Measurements from ENCODE around the gene TST. TPM values are rescaled to one million over a fixed set of nuclear protein-coding genes. Genes with fewer than 3 reads are reported as not detected.

The TST gene
- total and polyA plus RNA-seq, 2 donors: 19.4 to 48.8 TPM

DNA sequence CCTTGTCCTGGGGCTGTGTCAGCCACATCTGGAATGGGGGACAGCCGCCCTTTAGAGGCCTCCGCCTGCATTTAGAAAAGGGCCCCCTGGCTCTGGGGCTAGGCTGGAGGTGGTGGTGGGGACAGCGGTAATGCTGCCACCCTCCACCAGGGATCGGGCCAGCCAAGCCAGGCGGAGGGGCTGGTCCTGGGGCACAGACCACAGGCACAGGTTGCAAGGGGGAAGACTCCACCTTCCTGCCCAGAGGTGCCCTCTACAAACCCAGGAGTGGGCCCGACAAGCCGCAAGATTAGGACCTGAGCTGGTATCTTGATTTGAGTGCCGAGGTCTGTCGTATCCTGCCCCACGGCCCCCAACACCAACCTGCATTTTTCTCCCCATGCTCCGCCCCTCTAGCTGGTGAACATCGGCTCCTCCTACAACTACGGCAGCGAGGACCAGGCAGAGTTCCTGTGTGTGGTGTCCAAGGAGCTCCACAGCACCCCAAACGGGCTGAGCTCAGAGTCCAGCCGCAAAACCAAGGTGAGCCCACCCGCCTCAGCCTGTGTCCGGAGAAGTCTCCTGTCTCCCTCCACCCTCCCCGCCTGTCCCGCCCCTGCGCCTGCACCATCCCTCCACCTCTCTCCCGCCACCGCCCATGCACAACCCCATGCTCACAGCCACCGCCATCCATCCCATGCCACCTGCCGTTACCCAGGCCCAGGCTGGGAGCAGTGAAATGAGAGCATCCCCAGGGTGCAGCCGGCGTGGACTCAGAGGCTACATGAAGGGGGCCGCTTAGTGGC lies 39.9 kb upstream of the TST start:
- H3K4me3 ChIP-seq (ENCODE audit: low read depth, low read length): no peak overlapping the region
- H3K27ac ChIP-seq (ENCODE audit: low read depth): no peak overlapping the region
- DNase-seq (ENCODE audit: extremely low spot score): no peak
- WGBS: 92% methylated on average over 28 of the region's 28 CpGs
- peaks cover 4% of the 10 kb centered on the region for H3K36me3 ChIP-seq (ENCODE audit: insufficient read depth)
- no peaks in the 10 kb centered on the region for H3K4me1 ChIP-seq (ENCODE audit: insufficient read depth)

GRCh38 chr22:37057796-37058510 lies 38.7 kb upstream of the TST start:
- peaks cover 4% of the 10 kb centered on the region for H3K36me3 ChIP-seq (ENCODE audit: insufficient read depth)
- 85% methylated on average over 12 of the region's 12 CpGs for WGBS
- H3K4me3 ChIP-seq (ENCODE audit: low read depth, low read length): no peak overlapping the region
- DNase-seq (ENCODE audit: extremely low spot score): no peak
- H3K4me1 ChIP-seq (ENCODE audit: insufficient read depth): no peaks in the 10 kb centered on the region
- H3K27ac ChIP-seq (ENCODE audit: low read depth): no peak overlapping the region

DNA sequence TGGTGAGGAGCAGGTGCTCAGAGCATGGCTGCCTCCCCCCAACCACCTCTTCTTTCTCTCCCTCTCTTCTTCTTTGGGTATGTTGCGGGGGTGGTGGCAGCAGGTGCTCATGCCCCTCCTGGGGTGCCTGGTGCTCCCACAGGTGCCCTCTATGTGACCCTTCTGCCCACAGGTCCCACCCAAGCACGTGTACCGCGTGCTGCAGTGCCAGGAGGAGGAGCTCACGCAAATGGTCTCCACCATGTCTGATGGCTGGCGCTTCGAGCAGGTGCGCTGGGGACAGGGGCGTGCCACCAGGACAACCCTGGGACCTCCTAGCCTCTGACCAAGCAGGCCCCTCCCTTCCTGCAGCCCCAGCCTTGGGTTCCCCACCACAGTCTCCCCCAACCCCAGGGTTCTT lies 38.0 kb upstream of the TST start:
- Histone ChIP-seq H3K4me3 (ENCODE audit: low read depth, low read length) (no peak overlapping the region), H3K27ac (ENCODE audit: low read depth) (no peak overlapping the region), H3K4me1 (ENCODE audit: insufficient read depth) (no peaks in the 10 kb centered on the region), H3K36me3 (ENCODE audit: insufficient read depth) (peaks cover 4% of the 10 kb centered on the region)
- DNase-seq (ENCODE audit: extremely low spot score): no peak
- 84% methylated on average over 9 of the region's 9 CpGs for WGBS

DNA sequence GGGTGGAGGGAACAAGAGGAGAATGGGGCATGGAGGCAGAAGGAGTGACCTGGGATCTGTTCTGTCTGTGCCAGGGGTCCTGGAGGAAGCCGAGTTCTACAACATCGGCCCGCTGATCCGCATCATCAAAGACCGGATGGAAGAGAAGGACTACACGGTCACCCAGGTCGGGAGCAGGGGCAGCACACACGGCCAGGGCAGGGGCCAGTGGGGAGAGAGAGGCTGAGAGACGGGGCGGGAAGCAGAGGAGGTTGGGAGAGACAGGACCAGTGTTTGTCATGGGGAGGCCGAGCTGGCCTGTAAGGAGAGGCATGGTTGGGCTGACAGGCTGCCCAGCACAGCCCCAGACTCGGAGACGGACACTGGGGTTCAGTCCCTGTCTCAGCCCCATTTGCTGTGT lies 37.0 kb upstream of the TST start:
- DNase-seq (ENCODE audit: extremely low spot score): no peak
- no peak overlapping the region for H3K4me3 ChIP-seq (ENCODE audit: low read depth, low read length)

DNA sequence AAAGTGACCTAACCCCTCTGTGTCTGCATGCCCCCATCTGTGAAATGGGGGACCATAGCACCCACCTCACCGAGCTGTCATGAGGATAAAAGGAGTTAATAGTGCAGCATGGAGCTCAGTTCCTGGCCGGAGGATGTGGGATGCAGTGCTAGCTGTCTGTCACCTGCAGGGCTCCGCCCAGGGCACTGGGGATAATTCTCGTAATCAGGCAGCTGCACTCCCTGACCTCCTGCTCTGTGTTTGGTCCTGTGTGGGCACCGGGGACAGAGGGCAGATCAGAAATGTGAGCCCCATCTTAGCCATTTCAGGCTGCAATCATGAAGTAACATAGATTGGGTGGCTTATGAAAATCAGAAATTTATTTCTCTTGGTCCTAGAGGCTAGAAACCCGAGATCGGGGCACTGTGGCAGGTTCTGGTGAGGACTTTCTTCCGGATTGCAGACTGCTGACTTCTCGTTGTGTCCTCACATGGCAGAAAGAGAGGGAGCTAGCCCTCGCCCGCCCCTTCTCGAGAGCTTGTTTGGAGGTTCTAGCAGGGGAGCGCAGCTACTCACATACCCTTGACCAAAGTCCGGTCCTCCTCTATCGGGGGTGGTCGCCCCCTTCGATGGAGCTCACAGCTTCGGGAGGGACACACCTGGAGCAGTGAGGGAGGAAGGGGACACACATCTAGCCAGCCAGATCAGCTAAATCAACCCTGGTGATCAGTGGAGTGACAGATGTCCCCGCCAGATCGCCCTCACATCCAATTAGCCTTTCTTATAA lies 35.5 kb upstream of the TST start:
- no peak overlapping the region for H3K4me3 ChIP-seq (ENCODE audit: low read depth, low read length)
- DNase-seq (ENCODE audit: extremely low spot score): no peak
- WGBS: 94% methylated on average over 20 of the region's 20 CpGs
- peaks cover 4% of the 10 kb centered on the region for H3K36me3 ChIP-seq (ENCODE audit: insufficient read depth)
- no peaks in the 10 kb centered on the region for H3K4me1 ChIP-seq (ENCODE audit: insufficient read depth)
- H3K27ac ChIP-seq (ENCODE audit: low read depth): no peak overlapping the region

More for the DNA sequence above, 37.0 kb upstream of the TST start:
- H3K36me3 ChIP-seq (ENCODE audit: insufficient read depth): peaks cover 4% of the 10 kb centered on the region
- no peaks in the 10 kb centered on the region for H3K4me1 ChIP-seq (ENCODE audit: insufficient read depth)
- H3K27ac ChIP-seq (ENCODE audit: low read depth): no peak overlapping the region
- 97% methylated on average over 13 of the region's 13 CpGs for WGBS

DNA sequence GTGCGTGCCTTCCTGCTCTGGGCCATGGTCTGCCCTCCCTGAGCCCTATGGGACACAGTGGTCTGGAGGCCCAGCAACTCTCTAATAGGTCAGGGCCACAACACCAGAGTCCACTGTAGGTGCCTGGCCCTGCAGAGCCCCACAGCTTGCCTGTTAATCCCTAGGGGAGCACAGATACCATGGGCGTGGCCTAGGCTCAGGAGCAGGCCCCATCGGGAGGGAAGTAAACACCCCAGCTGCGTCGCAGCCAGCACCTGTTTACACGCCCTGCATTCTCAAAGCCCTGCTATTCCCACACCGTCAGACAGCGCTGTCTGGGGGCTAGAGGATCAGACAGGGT lies 34.8 kb upstream of the TST start:
- no peak for DNase-seq (ENCODE audit: extremely low spot score)
- Histone ChIP-seq H3K4me1 (ENCODE audit: insufficient read depth) (no peaks in the 10 kb centered on the region), H3K4me3 (ENCODE audit: low read depth, low read length) (no peak overlapping the region), H3K27ac (ENCODE audit: low read depth) (no peak overlapping the region), H3K36me3 (ENCODE audit: insufficient read depth) (no peaks in the 10 kb centered on the region)
- 79% methylated on average over 8 of the region's 8 CpGs for WGBS

DNA sequence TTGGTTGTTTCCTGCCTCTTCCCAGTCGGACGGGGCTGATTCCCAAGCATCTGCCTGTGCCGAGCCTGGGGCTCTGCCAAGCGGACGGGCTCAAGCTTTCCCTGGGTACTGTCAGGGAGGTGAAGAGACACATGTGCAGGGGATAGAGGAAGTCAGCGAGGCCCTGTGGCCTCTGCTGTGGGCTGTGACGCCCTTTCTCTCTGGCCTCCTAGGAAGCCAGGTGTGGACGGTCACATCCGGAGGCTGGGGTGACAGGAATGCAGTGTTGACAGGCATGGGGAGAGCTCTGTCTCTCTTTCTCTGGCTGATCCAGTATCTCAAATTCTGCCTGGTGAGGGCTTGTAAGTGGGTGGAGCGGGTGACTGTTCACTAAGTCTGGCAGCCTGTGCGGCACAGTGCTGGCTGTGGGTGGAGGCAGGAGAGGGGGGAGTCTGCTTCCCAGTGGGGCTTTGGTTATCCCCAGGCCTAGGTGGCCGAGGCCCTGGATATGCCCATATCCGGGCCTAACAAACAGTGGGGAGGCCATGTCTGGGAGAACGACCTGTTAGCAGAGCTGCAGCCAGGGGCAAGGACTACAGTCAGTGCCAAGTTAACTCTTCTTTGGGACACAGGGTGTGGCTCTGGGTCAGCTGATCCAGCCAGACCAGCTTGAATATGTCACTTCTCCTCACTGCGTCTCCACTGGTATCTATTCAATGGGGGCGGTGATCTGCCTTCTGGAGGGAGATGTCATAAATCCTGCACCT lies 34.2 kb upstream of the TST start:
- DNase-seq (ENCODE audit: extremely low spot score): no peak
- Histone ChIP-seq H3K4me3 (ENCODE audit: low read depth, low read length) (no peak overlapping the region), H3K36me3 (ENCODE audit: insufficient read depth) (no peaks in the 10 kb centered on the region), H3K27ac (ENCODE audit: low read depth) (no peak overlapping the region), H3K4me1 (ENCODE audit: insufficient read depth) (no peaks in the 10 kb centered on the region)
- WGBS: 70% methylated on average over 16 of the region's 16 CpGs

DNA sequence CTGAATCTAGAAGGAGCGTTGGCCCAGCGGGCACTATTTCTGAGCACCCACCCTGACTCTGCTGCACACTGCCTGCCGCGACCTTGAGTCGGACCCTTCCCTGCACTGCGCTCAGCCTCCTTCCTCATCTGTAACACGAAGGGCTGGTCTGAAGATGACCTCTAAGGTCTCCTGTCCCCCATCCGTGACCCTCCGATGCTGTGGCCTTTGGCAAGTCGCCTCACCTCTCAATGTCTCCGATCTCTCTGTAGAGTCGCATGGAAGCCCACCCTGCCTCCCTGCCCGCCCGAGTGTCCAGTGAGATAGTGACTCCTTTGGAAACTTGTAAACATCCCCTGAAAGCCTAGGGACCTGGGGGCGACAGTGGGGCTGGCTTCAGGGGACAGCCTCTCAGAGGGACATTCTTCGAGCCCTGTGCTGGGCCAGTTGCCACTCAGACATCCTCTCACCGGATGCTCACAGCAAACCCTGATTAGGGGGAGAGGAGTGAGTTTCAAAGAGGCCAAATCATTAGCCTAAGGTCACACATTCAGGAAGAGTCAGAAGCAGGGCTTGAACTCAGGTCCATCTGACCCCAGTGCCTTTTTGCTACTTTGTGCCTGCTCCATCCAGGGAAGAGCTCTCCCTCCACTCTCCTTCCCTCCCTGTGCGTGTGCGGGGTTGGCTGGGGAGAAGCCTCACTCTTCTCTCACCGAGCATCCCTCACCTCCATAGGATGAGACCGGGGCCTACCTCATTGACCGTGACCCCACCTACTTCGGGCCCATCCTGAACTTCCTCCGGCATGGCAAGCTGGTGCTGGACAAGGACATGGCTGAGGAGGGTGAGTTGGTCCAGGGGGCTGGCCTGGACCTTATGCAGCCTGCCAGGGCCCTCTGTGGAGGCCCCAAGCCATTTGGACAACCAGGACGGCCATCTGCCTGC lies 33.4 kb upstream of the TST start:
- Histone ChIP-seq H3K4me3 (ENCODE audit: low read depth, low read length) (peak overlapping the region; percentile 80), H3K4me1 (ENCODE audit: insufficient read depth) (no peaks in the 10 kb centered on the region), H3K27ac (ENCODE audit: low read depth) (no peak overlapping the region), H3K36me3 (ENCODE audit: insufficient read depth) (no peaks in the 10 kb centered on the region)
- DNase-seq (ENCODE audit: extremely low spot score): no peak
- 71% methylated on average over 25 of the region's 25 CpGs for WGBS

- Histone ChIP-seq H3K4me3 (ENCODE audit: low read depth, low read length) (peak within 1 kb of the TSS; percentile 80), H3K36me3 (ENCODE audit: insufficient read depth) (no peaks in the 10 kb centered on the region), H3K4me1 (ENCODE audit: insufficient read depth) (no peaks in the 10 kb centered on the region), H3K27ac (ENCODE audit: low read depth) (no peak within 1 kb of the TSS)
- 3% methylated on average over 89 of the region's 89 CpGs for WGBS
- no peak for DNase-seq (ENCODE audit: extremely low spot score)
These were observed 32.4 kb upstream of the TST start, which contains the start of gene KCTD17 for GRCh38 chr22:37051391-37052385. KCTD17 (plus strand) TSS chr22:37051742; CDS start chr22:37051761, 19 bp downstream.

GRCh38 chr22:37050913-37051312 lies 31.7 kb upstream of the TST start:
- Histone ChIP-seq H3K4me3 (ENCODE audit: low read depth, low read length) (no peak overlapping the region), H3K36me3 (ENCODE audit: insufficient read depth) (no peaks in the 10 kb centered on the region), H3K4me1 (ENCODE audit: insufficient read depth) (no peaks in the 10 kb centered on the region), H3K27ac (ENCODE audit: low read depth) (no peak overlapping the region)
- no peak for DNase-seq (ENCODE audit: extremely low spot score)
- WGBS: 79% methylated on average over 6 of the region's 6 CpGs

GRCh38 chr22:37049224-37049623 lies 30.0 kb upstream of the TST start:
- H3K4me1 ChIP-seq (ENCODE audit: insufficient read depth): no peaks in the 10 kb centered on the region
- H3K27ac ChIP-seq (ENCODE audit: low read depth): no peak overlapping the region
- no peaks in the 10 kb centered on the region for H3K36me3 ChIP-seq (ENCODE audit: insufficient read depth)
- no peak overlapping the region for H3K4me3 ChIP-seq (ENCODE audit: low read depth, low read length)
- DNase-seq (ENCODE audit: extremely low spot score): no peak
- 85% methylated on average over 2 of the region's 2 CpGs for WGBS

GRCh38 chr22:37048133-37048532 lies 28.9 kb upstream of the TST start:
- Histone ChIP-seq H3K27ac (ENCODE audit: low read depth) (no peak overlapping the region), H3K4me3 (ENCODE audit: low read depth, low read length) (no peak overlapping the region), H3K4me1 (ENCODE audit: insufficient read depth) (no peaks in the 10 kb centered on the region), H3K36me3 (ENCODE audit: insufficient read depth) (no peaks in the 10 kb centered on the region)
- 79% methylated on average over 6 of the region's 6 CpGs for WGBS
- no peak for DNase-seq (ENCODE audit: extremely low spot score)
